Eye (tissue), 1 donor: Measurements from ENCODE around the gene SYNE2.
A peak's percentile ranks its signal among the peaks of the same experiment; 100 is the strongest.
"Not testable (repeated sequence)": the region's sequence is repeated elsewhere in the genome, so short reads cannot be mapped to it uniquely, and the experiment has no call there.

Source experiments
- DNase-seq: peaks from one replicate; pipeline ENCODE4 v3.0.0-alpha.2; 2015

SYNE2 gene

GRCh38 chr14:64035143-64035542 is 182.3 kb downstream of the SYNE2 start:
- DNase-seq = no peak

DNA sequence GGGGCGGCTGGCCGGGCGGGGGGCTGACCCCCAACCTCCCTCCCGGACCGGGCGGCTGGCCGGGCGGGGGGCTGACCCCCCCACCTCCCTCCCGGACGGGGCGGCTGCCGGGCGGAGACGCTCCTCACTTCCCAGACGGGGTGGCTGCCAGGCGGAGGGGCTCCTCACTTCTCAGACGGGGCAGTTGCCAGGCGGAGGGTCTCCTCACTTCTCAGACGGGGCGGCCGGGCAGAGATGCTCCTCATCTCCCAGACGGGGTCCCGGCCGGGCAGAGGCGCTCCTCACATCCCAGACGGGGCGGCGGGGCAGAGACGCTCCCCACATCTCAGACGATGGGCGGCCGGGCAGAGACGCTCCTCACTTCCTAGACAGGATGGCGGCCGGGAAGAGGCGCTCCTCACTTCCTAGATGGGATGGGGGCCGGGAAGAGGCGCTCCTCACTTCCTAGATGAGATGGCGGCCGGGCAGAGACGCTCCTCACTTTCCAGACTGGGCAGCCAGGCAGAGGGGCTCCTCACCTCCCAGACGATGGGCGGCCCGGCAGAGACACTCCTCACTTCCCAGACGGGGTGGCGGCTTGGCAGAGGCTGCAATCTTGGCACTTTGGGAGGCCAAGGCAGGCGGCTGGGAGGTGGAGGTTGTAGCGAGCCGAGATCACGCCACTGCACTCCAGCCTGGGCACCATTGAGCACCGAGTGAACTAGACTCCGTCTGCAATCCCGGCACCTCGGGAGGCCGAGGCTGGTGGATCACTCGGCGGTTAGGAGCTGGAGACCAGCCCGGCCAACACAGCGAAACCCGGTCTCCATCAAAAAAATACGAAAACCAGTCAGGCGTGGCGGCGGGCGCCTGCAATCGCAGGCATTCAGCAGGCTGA is 185.3 kb downstream of the SYNE2 start:
- not testable (repeated sequence) for DNase-seq

GRCh38 chr14:64038841-64039542 is 186.2 kb downstream of the SYNE2 start:
- no peak for DNase-seq

- no peak for DNase-seq
Measured at GRCh38 chr14:64040044-64040443, 187.2 kb downstream of the SYNE2 start.

DNA sequence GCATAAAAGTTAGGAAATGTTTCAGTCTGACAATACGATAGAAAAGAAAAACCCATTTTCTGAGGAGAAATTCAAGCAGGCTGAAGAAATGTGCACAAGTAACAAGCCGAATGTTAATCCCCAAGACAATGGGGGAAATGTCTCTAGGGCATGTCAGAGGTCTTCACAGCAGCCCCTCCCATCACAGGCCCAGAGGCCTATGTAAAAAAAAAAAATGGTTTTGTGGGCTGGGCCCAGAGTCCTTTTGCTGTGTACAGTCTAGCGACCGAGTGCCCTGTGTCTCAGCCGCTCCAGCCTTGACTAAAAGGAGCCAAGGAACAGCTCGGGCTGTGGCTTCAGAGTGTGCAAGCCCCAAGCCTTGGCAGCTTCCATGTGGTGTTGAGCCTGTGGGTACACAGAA is 190.5 kb downstream of the SYNE2 start:
- DNase-seq = not testable (repeated sequence)

GRCh38 chr14:64045091-64045490 is 192.3 kb downstream of the SYNE2 start:
- DNase-seq = no peak

DNA sequence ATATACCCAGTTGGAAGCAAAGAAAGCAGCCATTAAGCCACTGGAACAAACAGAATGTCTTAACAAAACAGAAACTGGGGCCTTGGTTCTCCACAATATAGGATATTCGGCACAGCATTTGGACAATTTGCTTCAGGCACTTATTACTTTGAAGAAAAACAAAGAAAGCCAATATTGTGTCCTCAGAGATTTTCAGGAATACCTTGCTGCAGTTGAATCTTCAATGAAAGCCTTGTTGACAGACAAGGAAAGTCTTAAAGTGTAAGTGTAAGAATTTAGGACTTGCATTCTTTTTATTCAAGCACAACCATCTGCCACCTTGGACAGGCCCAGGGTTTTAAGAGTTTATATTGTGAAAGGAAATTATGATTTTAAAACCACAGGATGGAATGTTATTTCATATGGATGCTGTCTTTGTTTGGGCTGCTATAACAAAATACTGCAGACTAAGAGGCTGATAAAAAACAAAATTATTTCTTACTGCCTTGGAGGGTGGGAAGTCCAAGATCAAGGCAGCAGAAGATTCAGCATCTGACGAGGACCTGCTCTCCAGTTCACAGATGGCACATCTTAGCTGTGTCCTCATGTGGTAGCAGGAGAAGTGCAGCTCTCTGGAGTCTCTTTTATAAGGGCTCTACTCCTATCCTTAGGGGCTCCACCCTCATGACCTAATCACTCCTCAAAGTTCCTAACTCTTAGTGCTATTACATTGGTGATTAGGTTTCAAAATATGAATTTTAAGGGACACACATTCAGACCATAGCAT is 197.0 kb downstream of the SYNE2 start:
- no peak for DNase-seq

- DNase-seq = no peak
Measured at GRCh38 chr14:64053694-64054669, 201.2 kb downstream of the SYNE2 start.

DNA sequence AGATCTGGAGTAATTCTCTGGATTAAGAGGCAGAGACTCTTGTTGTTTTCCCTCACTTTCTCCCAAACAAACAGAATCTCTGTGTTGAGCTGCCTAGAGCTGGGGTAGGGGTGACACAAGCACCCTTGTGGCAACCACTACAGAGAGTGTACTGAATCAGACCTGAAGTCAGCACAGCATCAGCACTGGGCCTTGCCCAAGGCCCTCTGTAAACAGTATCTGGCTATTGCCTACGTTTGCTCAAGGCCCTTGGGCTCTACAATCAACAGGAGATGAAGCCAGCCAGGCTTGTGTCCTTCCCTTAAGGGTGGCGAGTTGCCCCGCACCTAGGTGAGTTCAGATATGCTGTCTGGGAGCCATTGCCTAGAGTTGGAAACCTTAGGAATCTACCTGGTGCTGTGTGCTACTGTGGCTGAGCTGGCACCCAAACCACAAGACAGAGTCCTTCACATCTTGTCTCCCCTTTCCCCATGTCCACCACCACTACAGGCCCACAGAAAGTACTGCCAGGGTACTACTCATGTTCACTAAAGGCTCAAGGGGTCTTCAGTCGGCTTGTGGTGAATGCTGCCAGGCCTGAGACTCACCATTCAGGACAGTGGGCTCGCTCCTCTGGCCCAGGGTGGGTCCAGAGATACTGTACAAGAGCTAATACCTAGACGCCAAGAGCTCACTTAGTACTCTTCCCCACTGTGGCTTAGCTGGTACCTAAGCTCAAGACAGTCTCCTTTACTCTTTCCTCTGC is 206.8 kb downstream of the SYNE2 start:
- DNase-seq = no peak

DNA sequence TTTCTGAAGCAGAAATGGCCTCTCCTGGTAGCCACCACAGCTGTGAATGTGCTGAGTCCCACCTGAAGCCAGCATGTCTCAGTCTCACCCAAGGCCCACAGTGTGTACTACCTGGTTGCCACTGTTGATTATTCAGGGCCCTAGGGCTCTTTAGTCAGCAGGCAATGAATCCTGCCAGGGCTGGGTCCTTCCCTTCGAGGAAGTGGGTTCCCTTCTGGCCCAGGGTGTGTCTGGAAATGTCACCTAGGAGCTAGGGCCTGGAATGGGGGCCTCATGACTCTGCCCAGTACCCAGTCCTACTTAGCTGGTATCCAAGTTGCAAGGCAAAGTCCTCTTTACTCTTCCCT is 207.4 kb downstream of the SYNE2 start:
- no peak for DNase-seq

GRCh38 chr14:64060648-64061096 is 207.9 kb downstream of the SYNE2 start:
- DNase-seq = peak; percentile 10

- no peak for DNase-seq
Measured at GRCh38 chr14:64061115-64061514, 208.3 kb downstream of the SYNE2 start.

GRCh38 chr14:64061706-64062105 is 208.9 kb downstream of the SYNE2 start:
- peak; percentile 22 for DNase-seq

GRCh38 chr14:64062381-64063115 is 209.7 kb downstream of the SYNE2 start:
- DNase-seq = peak; percentile 17

- no peak for DNase-seq
Measured at GRCh38 chr14:64064447-64064846, 211.6 kb downstream of the SYNE2 start.

DNA sequence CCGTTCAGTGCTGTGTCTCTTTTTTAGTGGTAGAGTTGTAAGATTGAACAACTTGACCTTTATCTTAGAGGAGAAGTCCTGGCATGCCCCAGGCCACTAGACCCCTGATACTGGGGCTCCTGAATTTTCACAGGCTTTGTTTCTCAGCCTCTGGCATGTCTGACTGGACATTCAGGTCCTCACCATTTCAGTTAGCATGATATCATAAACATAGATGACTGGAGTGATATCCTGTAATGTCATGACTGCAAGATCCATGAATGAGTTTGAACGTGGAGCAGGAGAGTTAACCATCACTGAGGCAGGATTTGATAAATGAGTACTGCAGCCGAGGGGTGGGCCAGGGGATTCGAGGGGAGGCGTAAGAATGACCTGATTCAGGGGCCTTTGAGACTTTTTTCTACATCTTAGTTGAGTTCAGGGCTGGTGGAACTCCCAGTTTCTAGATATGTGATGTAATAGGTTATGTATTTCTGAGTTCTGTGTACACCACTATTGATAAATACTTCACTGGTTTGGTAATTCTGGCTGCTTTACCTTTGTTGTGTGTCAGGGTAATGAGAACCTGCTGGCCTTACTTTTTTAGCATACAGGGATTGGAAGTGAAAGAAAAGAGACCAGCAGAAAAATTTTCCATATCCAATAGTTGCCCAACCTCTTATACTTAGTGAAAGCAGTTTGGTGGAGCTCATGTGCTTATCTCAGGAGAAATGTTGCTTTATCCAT is 217.0 kb downstream of the SYNE2 start:
- DNase-seq = peak; percentile 13

- no peak for DNase-seq
Measured at GRCh38 chr14:64074961-64075612, 222.3 kb downstream of the SYNE2 start.

GRCh38 chr14:64075613-64076005 is 222.8 kb downstream of the SYNE2 start:
- no peak for DNase-seq

- DNase-seq = no peak
Measured at GRCh38 chr14:64080452-64080851, 227.6 kb downstream of the SYNE2 start.
